KOPT-K1 (cell line): ENCODE results near the gene TNS4.

Experiments
- H3K27ac ChIP-seq: fragments of 200-600 bp; sonication (generic); 2 replicates; pipeline ENCODE4 v1.5.1; 2016; ENCODE audit warnings: antibody characterized with exemption, mild to moderate bottlenecking, low read depth, low read length; ENCODE audit not compliant: poor library complexity, severe bottlenecking
- H3K36me3 ChIP-seq: fragments of 200-600 bp; sonication (generic); 2 replicates; pipeline ENCODE4 v1.5.1; 2017; ENCODE audit warnings: antibody characterized with exemption, mild to moderate bottlenecking, low read length, moderate library complexity; ENCODE audit not compliant: insufficient read depth
- H3K9me3 ChIP-seq: fragments of 200-600 bp; sonication (generic); 2 replicates; pipeline ENCODE4 v1.5.1; 2017; ENCODE audit warnings: antibody characterized with exemption, low read length, mild to moderate bottlenecking; ENCODE audit not compliant: insufficient read depth, poor library complexity, severe bottlenecking

TNS4 gene

GRCh38 chr17:40443196-40443987 lies 58.0 kb downstream of the TNS4 start, which contains the start of gene IGFBP4:
IGFBP4 (plus strand) TSS chr17:40443450; CDS start chr17:40443736, 286 bp downstream.
- no peak within 1 kb of the TSS for H3K27ac ChIP-seq
- no peaks in the 10 kb centered on the region for H3K9me3 ChIP-seq

GRCh38 chr17:40442392-40443195 lies 58.8 kb downstream of the TNS4 start:
- no peaks in the 10 kb centered on the region for H3K9me3 ChIP-seq
- H3K27ac ChIP-seq: no peak overlapping the region

More at GRCh38 chr17:40443196-40443987, 58.0 kb downstream of the TNS4 start, which contains the start of gene IGFBP4:
- H3K36me3 ChIP-seq: no peaks in the 10 kb centered on the region

GRCh38 chr17:40440166-40440565 lies 61.3 kb downstream of the TNS4 start:
- no peaks in the 10 kb centered on the region for H3K9me3 ChIP-seq
- no peaks in the 10 kb centered on the region for H3K36me3 ChIP-seq
- H3K27ac ChIP-seq: no peak overlapping the region

More at GRCh38 chr17:40442392-40443195, 58.8 kb downstream of the TNS4 start:
- no peaks in the 10 kb centered on the region for H3K36me3 ChIP-seq

GRCh38 chr17:40437095-40437732 lies 64.2 kb downstream of the TNS4 start:
- H3K9me3 ChIP-seq: no peaks in the 10 kb centered on the region
- no peaks in the 10 kb centered on the region for H3K36me3 ChIP-seq
- peak overlapping the region; percentile 36 for H3K27ac ChIP-seq

- no peaks in the 10 kb centered on the region for H3K36me3 ChIP-seq
- no peaks in the 10 kb centered on the region for H3K9me3 ChIP-seq
- peak overlapping the region; percentile 36 for H3K27ac ChIP-seq
These were observed 64.8 kb downstream of the TNS4 start for GRCh38 chr17:40436636-40437035.

- Histone ChIP-seq H3K36me3 (no peaks in the 10 kb centered on the region), H3K27ac (peak overlapping the region; percentile 19), H3K9me3 (no peaks in the 10 kb centered on the region)
These were observed 67.6 kb downstream of the TNS4 start for GRCh38 chr17:40433551-40434415.

GRCh38 chr17:40432864-40433528 lies 68.4 kb downstream of the TNS4 start:
- peak overlapping the region; percentile 19 for H3K27ac ChIP-seq
- no peaks in the 10 kb centered on the region for H3K36me3 ChIP-seq
- H3K9me3 ChIP-seq: no peaks in the 10 kb centered on the region

- no peak overlapping the region for H3K27ac ChIP-seq
- H3K36me3 ChIP-seq: no peaks in the 10 kb centered on the region
- H3K9me3 ChIP-seq: no peaks in the 10 kb centered on the region
These were observed 70.2 kb downstream of the TNS4 start for GRCh38 chr17:40431231-40431602.

- no peaks in the 10 kb centered on the region for H3K9me3 ChIP-seq
- H3K27ac ChIP-seq: no peak overlapping the region
- no peaks in the 10 kb centered on the region for H3K36me3 ChIP-seq
These were observed 70.9 kb downstream of the TNS4 start for GRCh38 chr17:40430272-40431230.

GRCh38 chr17:40427002-40427491 lies 74.4 kb downstream of the TNS4 start:
- Histone ChIP-seq H3K27ac (no peak overlapping the region), H3K9me3 (no peaks in the 10 kb centered on the region), H3K36me3 (no peaks in the 10 kb centered on the region)
